ENCODE data around the gene DDX17. TPM values are rescaled to one million over a fixed set of nuclear protein-coding genes. Genes with fewer than 3 reads are reported as not detected.

DDX17 gene
- total RNA-seq, 1 donor from 2014 or later: 612 TPM

DNA sequence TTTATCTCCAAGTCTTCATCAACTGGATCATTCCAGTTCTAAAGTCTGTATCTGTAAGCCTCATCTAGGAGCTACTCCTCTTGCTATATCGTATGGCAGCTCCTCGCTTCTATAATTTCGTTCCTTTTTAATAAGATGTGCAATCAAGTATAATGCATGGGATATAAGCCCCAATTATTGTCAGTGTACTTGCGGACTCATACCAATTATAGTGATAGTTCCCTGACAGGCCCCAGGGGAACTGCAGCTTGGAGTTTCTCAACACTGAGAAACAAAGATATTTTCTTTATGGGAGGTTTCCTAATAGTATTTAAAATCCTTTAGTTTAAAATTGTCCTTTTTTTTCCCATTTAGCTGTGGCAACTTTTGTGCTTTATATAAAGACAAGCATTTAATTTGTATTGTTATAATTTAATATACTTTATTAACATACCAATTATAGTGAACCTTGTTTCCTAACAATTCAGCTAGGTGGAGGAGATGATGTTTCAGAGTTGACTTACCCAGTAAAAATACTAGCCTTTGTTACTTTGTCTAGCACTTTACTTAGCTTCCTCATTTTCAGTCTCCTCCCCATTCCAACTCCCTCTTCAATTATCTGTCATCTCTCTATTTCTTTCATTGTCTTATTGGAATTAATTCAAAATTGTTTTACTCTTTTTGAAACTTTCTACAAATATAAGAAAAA is 25.3 kb upstream of the DDX17 start:
- intact Hi-C loops (cut with micrococcal nuclease): no loop called here
- ChIA-PET CTCF (no interaction called here), POLR2A (interaction anchor here (0.6 to 1.2 kb wide), 2 partner anchors 24 to 794 kb away, joined by 4 to 10 read pairs; no protein-coding TSS in a partner anchor)
- no peaks in the 10 kb centered on the region for H3K36me3 Mint-ChIP-seq (ENCODE audit: low read depth)
- H3K4me1 Mint-ChIP-seq: peaks cover 5% of the 10 kb centered on the region
- peak; percentile 80 for ATAC-seq (ENCODE audit: low read depth)
- H3K9me3 Mint-ChIP-seq: no peaks in the 10 kb centered on the region
- peak overlapping the region; percentile 83 for H3K27ac Mint-ChIP-seq
- peak overlapping the region; percentile 35 for H3K4me3 Mint-ChIP-seq
- TF ChIP-seq, protein P1, sequence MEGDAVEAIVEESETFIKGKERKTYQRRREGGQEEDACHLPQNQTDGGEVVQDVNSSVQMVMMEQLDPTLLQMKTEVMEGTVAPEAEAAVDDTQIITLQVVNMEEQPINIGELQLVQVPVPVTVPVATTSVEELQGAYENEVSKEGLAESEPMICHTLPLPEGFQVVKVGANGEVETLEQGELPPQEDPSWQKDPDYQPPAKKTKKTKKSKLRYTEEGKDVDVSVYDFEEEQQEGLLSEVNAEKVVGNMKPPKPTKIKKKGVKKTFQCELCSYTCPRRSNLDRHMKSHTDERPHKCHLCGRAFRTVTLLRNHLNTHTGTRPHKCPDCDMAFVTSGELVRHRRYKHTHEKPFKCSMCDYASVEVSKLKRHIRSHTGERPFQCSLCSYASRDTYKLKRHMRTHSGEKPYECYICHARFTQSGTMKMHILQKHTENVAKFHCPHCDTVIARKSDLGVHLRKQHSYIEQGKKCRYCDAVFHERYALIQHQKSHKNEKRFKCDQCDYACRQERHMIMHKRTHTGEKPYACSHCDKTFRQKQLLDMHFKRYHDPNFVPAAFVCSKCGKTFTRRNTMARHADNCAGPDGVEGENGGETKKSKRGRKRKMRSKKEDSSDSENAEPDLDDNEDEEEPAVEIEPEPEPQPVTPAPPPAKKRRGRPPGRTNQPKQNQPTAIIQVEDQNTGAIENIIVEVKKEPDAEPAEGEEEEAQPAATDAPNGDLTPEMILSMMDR (IDR thresholded peaks at IDR 0.05): no peak
- no peaks in the 10 kb centered on the region for H3K27me3 Mint-ChIP-seq
- DNase-seq: no peak

DNA sequence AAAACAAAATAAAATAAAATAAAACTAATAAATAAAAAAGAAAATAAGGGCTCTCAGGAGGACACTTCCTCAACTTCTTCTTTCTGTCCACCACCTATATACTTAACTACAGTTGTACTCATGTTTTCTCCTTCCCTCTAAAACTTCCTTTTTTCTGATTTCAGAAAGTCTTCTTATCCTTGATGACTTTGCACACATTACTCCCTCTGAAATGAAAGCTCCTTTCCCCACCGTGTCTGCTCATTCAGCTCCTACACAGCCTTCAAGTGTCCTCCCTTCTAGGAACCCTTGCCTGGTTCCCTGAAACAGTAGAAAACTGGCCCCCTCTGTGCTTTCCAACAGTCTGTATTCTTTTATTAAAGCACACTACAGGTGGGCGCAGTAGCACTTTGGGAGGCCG is 18.3 kb upstream of the DDX17 start:
- intact Hi-C loops (cut with micrococcal nuclease): no loop called here
- ATAC-seq (ENCODE audit: low read depth): no peak
- peaks cover 2% of the 10 kb centered on the region for H3K4me1 Mint-ChIP-seq
- no peak overlapping the region for H3K27ac Mint-ChIP-seq
- TF ChIP-seq, protein P1 (IDR thresholded peaks at IDR 0.05): no peak
- no peaks in the 10 kb centered on the region for H3K36me3 Mint-ChIP-seq (ENCODE audit: low read depth)
- CTCF ChIA-PET: no interaction called here
- no peak for DNase-seq
- no peaks in the 10 kb centered on the region for H3K27me3 Mint-ChIP-seq
- POLR2A ChIA-PET: interaction anchor here (1.3 to 2.1 kb wide), 2 partner anchors 17 to 22 kb away, joined by 6 read pairs; no protein-coding TSS in a partner anchor
- H3K4me3 Mint-ChIP-seq: no peak overlapping the region
- H3K9me3 Mint-ChIP-seq: no peaks in the 10 kb centered on the region

DNA sequence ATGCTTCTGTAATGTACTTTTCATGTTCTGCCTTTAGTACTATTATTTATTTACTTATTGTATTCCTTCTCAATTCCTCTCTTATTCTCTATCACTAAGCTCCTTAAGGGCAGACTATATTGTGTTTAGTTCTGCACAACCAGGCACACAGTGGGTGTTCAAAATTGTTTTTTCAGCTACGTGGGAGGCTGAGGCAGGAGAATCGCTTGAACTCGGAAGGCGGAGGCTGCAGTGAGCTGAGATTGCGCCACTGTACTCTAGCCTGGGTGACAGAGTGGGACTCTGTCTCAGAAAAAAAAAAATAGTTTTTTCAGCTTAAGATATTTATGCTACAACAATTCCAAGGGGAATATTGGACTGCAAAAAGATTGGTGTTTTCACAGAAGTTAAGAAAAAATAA is 17.4 kb upstream of the DDX17 start:
- Mint-ChIP-seq H3K27ac (no peak overlapping the region), H3K27me3 (no peaks in the 10 kb centered on the region), H3K9me3 (no peaks in the 10 kb centered on the region), H3K36me3 (ENCODE audit: low read depth) (no peaks in the 10 kb centered on the region), H3K4me3 (no peak overlapping the region), H3K4me1 (peaks cover 2% of the 10 kb centered on the region)
- POLR2A ChIA-PET: interaction anchor here (0.6 to 2.1 kb wide), 3 partner anchors 13 to 21 kb away, joined by 3 to 6 read pairs (median 6); no protein-coding TSS in a partner anchor
- DNase-seq (no peak), ATAC-seq (ENCODE audit: low read depth) (no peak)
- TF ChIP-seq, protein P1 (IDR thresholded peaks at IDR 0.05): no peak
- intact Hi-C loops (cut with micrococcal nuclease): no loop called here
- CTCF ChIA-PET: no interaction called here

DNA sequence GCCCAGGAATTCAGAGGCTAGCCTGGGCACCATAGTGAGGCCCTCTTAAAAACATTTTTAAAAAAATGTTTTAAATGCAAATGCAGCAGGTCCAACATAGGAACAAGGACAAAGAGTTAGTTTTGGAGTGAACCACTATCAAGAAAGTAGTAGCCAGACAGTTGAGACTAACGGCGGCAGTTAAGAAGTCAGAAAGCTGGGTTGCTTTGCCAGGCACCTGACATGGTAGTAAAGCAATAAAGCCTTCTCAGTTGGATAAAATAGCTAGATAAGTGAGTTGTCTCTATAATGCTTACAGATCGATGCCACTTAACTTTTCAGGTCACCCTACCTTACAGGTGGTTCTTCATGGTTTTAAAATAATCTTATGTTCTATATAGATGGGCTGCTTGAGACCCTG is 16.9 kb upstream of the DDX17 start:
- POLR2A ChIA-PET: interaction anchor here (0.6 to 2.1 kb wide), 3 partner anchors 11 to 16 kb away, joined by 3 to 6 read pairs (median 3); no protein-coding TSS in a partner anchor

More for the DNA sequence above, 16.9 kb upstream of the DDX17 start:
- ATAC-seq (ENCODE audit: low read depth) (no peak), DNase-seq (no peak)
- peaks cover 2% of the 10 kb centered on the region for H3K4me1 Mint-ChIP-seq
- no peak overlapping the region for H3K27ac Mint-ChIP-seq
- intact Hi-C loops (cut with micrococcal nuclease): no loop called here
- no peaks in the 10 kb centered on the region for H3K36me3 Mint-ChIP-seq (ENCODE audit: low read depth)
- H3K27me3 Mint-ChIP-seq: no peaks in the 10 kb centered on the region
- TF ChIP-seq, protein P1 (IDR thresholded peaks at IDR 0.05): no peak
- no peak overlapping the region for H3K4me3 Mint-ChIP-seq
- H3K9me3 Mint-ChIP-seq: no peaks in the 10 kb centered on the region
- CTCF ChIA-PET: no interaction called here

All from activated B cell treated with CpG ODN at 0.5 μM for 24 hours (primary cell).